HG03097 (cell line): ENCODE measurements around the gene CABLES1.

Experiments used
- ATAC-seq: cut with Tn5 transposase; IDR thresholded peaks from one replicate; pipeline ENCODE4 v1.9.1; 2021; ENCODE audit not compliant: unreplicated experiment, low FRiP score

Gene CABLES1

GRCh38 chr18:23165271-23166068, 30.2 kb downstream of the CABLES1 start:
- no peak for ATAC-seq

- ATAC-seq: no peak
Measured at GRCh38 chr18:23166891-23167541, 31.7 kb downstream of the CABLES1 start.

DNA sequence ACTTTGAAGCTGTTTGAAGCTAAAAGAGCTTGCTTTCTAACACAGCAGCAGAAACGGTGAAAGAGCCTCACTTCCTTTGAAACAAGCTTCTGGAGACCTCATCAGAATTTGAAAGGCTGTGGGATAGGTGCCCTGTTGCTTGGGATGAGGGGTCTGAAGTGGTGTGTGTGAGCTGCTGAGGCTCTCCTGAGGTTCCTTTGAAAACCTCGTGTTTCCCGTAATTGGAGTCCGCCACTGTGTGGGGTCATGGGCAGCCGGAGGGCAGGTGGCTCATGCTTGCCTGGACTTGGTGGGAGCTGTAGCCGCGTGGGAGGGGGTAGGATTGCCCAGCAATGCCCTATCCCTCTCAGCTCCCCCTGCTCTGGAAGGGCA, 34.4 kb downstream of the CABLES1 start:
- no peak for ATAC-seq

DNA sequence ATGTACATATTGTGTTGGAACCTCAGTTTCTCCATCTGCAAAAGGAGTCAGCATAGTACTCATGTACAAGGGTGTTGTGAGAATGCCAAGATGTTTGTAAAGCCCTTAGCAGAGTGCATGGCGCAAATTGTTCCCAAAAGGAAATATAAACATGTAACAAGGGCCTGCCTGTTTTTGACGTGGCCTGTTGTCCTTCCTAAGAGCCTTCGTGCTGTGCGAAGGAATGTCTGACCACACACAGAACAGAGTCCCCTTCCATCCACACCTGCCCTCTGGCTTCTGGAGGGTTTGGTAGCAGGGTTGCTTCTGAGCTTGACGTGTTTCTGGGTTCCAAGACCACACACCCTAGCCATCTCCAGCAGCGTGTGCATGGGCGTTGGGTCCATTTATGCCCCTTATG, 34.9 kb downstream of the CABLES1 start:
- no peak for ATAC-seq

DNA sequence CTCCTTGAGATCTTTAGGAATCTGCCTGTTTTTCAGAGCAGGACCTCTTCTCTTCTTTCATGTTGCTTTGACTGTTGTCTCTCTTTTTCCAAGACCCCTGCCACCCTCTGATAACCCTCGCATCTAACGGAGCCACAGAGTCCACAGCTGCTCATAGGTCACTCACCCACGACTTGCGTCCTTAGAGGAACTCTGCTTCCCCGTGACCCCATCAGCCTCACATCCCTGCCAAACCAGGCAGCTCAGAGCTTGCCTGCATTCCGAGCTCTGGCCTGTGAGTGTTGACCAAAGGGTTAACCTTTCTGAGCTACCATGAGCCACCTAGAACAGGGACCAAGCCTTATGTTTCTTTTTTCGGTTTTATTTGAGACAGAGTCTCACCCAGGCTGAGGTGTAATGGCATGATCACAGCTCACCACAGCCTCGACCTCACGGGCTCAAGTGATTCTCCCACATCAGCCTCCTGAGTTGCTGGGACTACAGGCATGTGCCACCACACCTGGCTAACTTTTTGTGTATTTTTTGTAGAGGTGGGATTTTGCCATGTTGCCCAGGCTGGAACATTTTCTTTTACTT, 36.4 kb downstream of the CABLES1 start:
- ATAC-seq: no peak

DNA sequence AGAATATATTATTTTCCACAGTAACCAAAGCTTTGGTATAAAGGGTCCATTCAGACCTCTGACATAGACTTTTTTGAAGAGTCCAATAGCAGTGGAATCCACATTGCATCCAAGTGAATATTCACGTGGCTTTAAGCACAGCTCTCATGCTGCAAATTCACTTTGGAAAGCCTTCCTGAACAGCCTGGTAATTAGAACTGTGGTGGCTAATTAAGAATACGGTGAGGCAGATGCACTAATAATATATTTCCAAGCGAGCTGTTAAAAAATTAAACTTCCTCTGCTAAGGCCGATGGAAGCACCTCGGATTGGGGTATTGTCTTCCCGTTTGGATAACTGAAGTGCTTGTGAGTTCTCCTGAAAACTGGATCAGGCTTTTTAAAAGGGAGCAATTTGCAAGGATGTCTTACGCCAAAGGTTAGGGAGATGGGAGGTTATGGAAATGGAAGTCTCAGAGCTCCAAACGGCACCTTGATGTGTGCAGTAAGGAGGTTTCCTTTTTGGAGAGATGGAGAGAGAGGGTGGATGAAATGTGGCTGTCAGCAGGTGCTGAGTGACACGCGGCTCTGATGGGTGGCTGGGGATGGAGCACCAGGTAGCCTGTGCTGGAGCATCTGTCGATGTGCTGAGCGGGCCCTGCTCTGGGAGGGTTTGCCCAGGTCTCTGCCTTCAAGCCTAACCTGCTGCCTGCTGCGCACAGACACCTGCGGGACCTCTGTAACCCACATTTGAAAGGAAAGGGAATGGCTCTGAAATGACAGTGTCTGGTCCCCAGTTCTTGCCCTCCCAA, 37.5 kb downstream of the CABLES1 start:
- ATAC-seq: no peak

- ATAC-seq: no peak
Measured at GRCh38 chr18:23173912-23174311, 38.6 kb downstream of the CABLES1 start.

GRCh38 chr18:23176701-23177432, 41.6 kb downstream of the CABLES1 start:
- no peak for ATAC-seq

DNA sequence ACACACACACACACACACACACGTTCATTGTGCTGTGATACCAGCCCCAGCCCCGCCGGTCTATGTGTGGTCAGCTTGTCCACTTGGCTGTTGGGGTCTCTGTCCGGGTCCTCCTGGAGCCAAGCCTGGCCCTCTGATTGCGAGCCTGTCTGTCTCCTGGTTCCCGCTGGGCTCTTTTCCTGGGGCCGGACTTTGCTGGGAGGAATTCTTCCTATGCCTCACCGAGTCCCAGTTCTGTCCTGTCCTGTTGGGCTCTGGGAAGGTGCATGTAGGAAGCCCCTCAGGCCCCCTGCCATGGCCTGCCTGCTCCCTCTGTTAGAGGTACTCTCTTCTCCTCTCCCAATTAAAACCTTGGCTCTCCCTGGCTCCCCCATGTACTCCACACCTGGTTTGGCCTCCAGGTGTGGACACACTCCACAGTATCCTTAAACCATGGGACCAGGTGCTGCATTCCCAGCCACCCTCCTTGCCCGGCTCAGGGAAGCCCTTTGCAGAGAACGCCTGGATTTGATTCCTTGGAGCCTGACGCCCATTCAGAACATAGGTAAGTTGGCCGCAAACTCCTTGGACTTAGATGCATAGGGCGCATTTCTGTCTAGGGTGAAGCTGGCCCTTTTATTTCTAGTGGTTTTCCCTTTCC, 42.3 kb downstream of the CABLES1 start:
- ATAC-seq: no peak

DNA sequence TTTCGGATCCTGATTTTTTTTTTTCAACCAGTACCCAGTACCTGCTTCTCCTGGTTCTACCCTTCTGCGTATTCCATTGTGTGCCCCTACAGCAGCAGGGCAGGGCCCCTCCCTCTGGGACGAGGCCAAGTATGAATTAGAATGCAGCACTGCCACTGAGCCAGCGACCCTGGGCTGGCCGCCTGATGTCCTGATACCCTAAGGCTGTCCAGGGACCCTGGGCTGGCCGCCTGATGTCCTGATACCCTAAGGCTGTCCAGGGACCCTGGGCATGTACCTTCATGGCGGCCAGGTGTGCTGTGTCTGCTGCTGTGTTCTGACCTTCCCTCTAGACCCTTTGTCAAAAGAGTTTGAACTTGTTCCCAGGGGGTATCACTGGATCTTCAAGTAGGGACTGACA, 42.9 kb downstream of the CABLES1 start:
- ATAC-seq: no peak

GRCh38 chr18:23178661-23179081, 43.4 kb downstream of the CABLES1 start:
- ATAC-seq: no peak

DNA sequence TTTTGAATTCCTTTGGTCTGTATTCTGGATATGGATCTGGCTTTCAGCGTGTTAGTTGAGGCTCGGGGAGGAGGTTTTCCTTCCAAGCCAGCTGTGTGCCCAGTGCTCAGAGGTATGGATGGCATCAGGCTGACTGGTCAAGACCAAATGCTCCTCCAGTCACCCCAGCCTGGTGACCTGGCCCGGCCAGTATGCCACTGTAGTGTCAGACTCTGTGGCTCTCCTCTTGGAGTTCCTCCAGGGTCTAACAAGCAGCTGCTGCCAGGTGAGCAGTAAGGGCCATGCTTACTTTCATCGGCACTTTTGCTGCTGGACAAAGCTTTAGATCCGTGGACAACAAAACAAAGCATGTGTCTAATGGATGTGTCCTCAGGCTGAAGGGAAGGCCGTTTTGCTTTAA, 44.1 kb downstream of the CABLES1 start:
- no peak for ATAC-seq

- ATAC-seq: no peak
Measured at GRCh38 chr18:23181547-23181946, 46.3 kb downstream of the CABLES1 start.

GRCh38 chr18:23182606-23183005, 47.3 kb downstream of the CABLES1 start:
- ATAC-seq: no peak

DNA sequence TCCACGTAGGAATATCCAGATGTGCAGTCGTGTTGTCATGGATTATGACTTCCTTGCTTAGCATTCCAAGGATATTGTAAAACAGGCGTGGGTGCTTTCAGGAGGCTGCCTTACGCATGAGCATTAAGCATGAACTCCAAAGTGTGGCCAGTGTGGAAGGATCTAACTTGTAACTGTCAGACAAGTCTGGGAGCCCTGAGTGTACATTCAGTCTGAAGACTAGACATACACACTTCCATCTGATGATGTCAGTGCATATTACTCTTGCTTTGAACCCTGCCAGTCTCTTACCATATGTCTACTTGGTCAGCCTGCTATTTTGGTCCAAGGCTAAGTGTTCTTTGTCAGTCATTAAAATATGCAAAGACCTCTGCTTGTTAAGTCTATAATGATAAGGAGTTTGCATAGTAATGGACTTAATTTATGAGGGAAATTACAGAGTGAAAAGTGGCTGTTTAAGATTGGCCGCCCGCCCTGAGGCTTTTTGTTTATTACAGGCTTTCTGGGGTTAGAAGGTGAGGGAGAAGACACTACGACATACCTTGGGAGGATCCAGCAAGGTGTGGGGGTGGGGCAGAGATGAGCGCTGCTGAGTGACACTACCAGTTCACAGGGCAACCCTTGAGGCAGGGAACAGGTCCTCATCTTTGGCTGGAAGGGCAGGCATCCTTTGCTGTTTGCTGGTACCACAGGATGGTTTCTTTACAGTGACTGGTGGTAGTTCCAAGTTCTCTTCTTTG, 48.3 kb downstream of the CABLES1 start:
- ATAC-seq: no peak

- ATAC-seq: no peak
Measured at GRCh38 chr18:23186781-23187180, 51.5 kb downstream of the CABLES1 start.

DNA sequence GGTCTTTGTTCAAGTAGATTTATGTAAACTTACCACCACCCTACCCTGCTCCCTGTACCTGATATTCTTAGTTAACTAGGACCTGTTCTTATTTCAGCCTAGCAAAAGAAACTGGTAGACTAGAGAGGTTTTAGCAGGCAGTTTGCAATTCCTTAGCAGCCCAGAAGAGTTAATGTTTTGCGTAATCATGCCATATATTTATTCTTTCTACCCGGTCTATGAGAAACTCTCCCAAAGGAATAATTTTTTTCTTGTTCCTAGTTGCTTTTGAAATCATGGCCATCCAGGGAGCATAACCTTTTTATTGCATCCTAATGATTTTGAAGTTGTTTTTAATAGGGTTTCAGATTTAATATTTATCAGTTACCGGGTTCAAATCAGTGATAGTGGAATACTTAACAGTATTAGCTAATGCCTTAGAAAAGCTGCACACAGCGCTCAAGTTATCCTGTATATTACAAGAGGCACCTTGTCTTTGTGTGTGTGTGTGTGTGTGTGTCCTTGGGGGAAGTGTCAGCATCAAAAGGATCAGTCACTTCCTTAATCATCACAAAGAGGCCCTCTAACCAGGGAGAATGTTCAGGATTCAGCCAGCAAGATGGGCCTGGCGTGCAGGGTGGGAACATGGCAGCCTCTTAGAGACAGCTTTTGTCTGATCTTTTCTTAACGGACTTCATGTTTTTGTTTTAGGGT, 52.9 kb downstream of the CABLES1 start:
- no peak for ATAC-seq

DNA sequence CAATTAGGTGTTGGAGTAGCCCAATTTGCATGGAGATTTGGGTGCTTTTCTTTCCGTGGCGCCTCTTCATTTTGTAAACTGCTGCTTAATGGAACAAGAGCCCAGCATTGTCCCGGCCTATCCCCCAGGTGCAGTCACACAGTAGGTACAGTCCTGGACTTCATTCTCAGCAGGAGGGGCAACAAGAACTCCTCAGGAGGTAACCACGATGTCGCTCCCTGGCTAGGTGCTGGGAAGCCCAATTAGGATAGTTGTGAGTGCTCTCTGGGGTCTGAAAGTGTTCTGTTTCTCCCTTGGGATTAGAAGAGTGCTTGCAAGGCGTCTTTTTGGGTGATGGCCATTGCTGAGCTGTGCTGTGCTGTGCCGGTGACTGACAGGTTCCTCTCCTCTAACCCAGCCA, 53.8 kb downstream of the CABLES1 start:
- no peak for ATAC-seq
